ENCODE data around the gene SACS. TPM values are rescaled to one million over a fixed set of nuclear protein-coding genes. Genes with fewer than 3 reads are reported as not detected.
"Not testable (repeated sequence)": the region's sequence is repeated elsewhere in the genome, so short reads cannot be mapped to it uniquely, and the experiment has no call there.

Gene SACS
- total RNA-seq, 2 experiments from 2014 or later, result 27.4 to 30.9 TPM

DNA sequence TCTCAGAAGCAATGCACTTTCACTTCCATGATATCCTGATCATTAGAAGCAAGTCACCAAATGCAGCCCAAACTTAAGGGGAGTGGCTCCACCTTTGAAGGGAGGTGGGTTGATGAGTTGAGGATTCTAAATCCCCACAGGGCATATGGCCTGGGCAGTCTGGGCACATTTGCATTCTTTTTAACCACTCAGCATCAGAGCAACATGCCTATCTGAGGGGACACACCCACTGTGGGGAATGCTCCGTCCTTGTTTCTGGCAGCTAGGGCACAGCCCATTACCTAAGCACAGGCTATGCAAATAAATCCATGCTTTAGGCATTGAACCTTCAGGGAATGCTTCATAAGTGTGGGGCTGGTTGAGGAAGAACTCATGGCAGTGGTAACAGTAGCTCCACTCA, 12.3 kb upstream of the SACS start:
- H3K27me3 Mint-ChIP-seq, result no peaks in the 10 kb centered on the region
- H3K4me3 Mint-ChIP-seq, result no peak overlapping the region
- DNase-seq (no peak), ATAC-seq (ENCODE audit: low read depth) (no peak)
- no peaks in the 10 kb centered on the region for H3K9me3 Mint-ChIP-seq
- H3K4me1 Mint-ChIP-seq, result no peaks in the 10 kb centered on the region
- no peaks in the 10 kb centered on the region for H3K36me3 Mint-ChIP-seq
- POLR2A ChIA-PET, result no interaction called here
- H3K27ac Mint-ChIP-seq, result no peak overlapping the region

GRCh38 chr13:23443878-23444277, 10.4 kb upstream of the SACS start:
- ATAC-seq (ENCODE audit: low read depth), result no peak
- POLR2A ChIA-PET, result no interaction called here

DNA sequence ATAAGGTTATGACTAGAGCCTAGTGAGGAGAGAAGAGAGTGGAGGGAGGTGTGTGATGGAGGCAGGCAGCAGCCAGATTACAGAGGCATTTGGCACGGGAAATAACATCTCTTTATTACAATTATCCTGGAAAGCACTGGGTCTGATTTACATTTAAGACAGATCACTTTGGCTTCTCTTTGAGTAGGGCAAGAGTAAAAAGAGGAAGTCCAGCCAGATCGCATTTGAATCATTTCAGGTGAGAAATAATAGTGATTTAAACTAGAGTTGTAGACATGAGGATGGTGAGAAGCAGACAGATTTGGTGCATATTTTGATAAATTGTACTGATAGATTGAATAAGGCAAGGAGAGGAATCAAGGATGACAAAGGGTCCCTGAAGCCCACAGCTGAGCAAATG, 9.6 kb upstream of the SACS start:
- H3K4me3 Mint-ChIP-seq, result no peak overlapping the region
- POLR2A ChIA-PET, result no interaction called here
- H3K36me3 Mint-ChIP-seq, result no peaks in the 10 kb centered on the region
- H3K27me3 Mint-ChIP-seq, result no peaks in the 10 kb centered on the region
- DNase-seq (no peak), ATAC-seq (ENCODE audit: low read depth) (no peak)
- H3K9me3 Mint-ChIP-seq, result no peaks in the 10 kb centered on the region
- no peak overlapping the region for H3K27ac Mint-ChIP-seq
- no peaks in the 10 kb centered on the region for H3K4me1 Mint-ChIP-seq

More at GRCh38 chr13:23443878-23444277, 10.4 kb upstream of the SACS start:
- H3K36me3 Mint-ChIP-seq, result no peaks in the 10 kb centered on the region
- no peaks in the 10 kb centered on the region for H3K27me3 Mint-ChIP-seq
- H3K9me3 Mint-ChIP-seq, result no peaks in the 10 kb centered on the region
- no peaks in the 10 kb centered on the region for H3K4me1 Mint-ChIP-seq
- H3K27ac Mint-ChIP-seq, result no peak overlapping the region
- H3K4me3 Mint-ChIP-seq, result no peak overlapping the region
- no peak for DNase-seq

DNA sequence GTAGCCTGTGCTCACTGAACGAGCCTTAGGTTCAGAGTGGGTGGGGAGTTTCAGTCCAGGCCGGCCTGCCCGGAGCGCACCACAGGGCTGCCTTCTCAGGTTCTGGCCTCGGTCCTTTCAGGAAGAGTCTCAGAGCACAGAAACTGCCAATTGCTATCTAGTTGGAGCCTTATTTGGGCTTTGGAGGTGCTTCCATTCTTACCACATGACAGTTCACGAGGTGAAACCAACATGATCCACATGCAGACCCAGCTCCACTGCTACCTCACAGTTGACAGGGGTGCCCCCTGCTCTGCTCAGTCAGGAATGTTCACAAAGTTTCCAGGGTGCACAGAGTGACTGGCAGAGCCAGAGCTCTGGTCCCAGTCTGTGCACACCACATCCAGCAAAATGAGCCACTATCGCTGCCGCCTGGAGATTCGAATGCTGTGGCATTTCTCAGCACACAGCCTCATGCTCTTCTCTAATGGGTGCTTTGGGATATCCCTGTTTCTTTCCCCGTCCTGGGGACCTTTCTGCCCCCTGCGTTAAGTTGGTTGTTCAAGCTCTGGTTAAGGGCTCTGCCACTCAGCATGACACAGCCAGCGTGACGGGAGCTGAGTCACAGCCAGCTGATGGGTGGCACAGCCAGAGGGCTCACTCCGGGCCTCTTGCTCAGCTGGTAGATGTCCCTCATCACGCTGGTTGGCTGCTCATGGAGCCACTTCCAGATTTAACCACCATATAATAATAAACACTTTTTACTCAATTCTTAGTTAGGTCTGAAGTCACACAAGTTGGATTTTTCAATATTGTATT, 7.5 kb upstream of the SACS start:
- Mint-ChIP-seq H3K36me3 (no peaks in the 10 kb centered on the region), H3K27ac (no peak overlapping the region), H3K9me3 (no peaks in the 10 kb centered on the region), H3K4me3 (no peak overlapping the region), H3K4me1 (no peaks in the 10 kb centered on the region), H3K27me3 (peaks cover 3% of the 10 kb centered on the region)
- DNase-seq (no peak), ATAC-seq (ENCODE audit: low read depth) (no peak)
- POLR2A ChIA-PET, result no interaction called here

GRCh38 chr13:23440324-23440723, 6.8 kb upstream of the SACS start:
- H3K4me3 Mint-ChIP-seq; H3K4me1 Mint-ChIP-seq; H3K27ac Mint-ChIP-seq; DNase-seq; POLR2A ChIA-PET; H3K9me3 Mint-ChIP-seq; H3K27me3 Mint-ChIP-seq; ATAC-seq (ENCODE audit: low read depth); H3K36me3 Mint-ChIP-seq: not testable (repeated sequence)

GRCh38 chr13:23437916-23438315, 4.4 kb upstream of the SACS start:
- Mint-ChIP-seq H3K27me3 (peaks cover 23% of the 10 kb centered on the region), H3K27ac (no peak overlapping the region), H3K4me3 (no peak overlapping the region), H3K36me3 (no peaks in the 10 kb centered on the region), H3K4me1 (no peaks in the 10 kb centered on the region), H3K9me3 (no peaks in the 10 kb centered on the region)
- ATAC-seq (ENCODE audit: low read depth) (no peak), DNase-seq (no peak)
- POLR2A ChIA-PET, result no interaction called here

- DNase-seq, result no peak
- POLR2A ChIA-PET, result no interaction called here
- H3K4me1 Mint-ChIP-seq, result no peaks in the 10 kb centered on the region
- no peak overlapping the region for H3K27ac Mint-ChIP-seq
- no peak for ATAC-seq (ENCODE audit: low read depth)
- no peak overlapping the region for H3K4me3 Mint-ChIP-seq
- no peaks in the 10 kb centered on the region for H3K9me3 Mint-ChIP-seq
- H3K27me3 Mint-ChIP-seq, result peaks cover 31% of the 10 kb centered on the region
- no peaks in the 10 kb centered on the region for H3K36me3 Mint-ChIP-seq
Measured at GRCh38 chr13:23436680-23437079, 3.2 kb upstream of the SACS start.

GRCh38 chr13:23434491-23434890, 989 bp upstream of the SACS start:
- H3K27me3 Mint-ChIP-seq, result peaks cover 45% of the 10 kb centered on the region
- H3K27ac Mint-ChIP-seq, result no peak overlapping the region
- H3K9me3 Mint-ChIP-seq, result no peaks in the 10 kb centered on the region
- no peak for DNase-seq
- no peaks in the 10 kb centered on the region for H3K36me3 Mint-ChIP-seq
- no peaks in the 10 kb centered on the region for H3K4me1 Mint-ChIP-seq
- ATAC-seq (ENCODE audit: low read depth), result no peak
- no peak overlapping the region for H3K4me3 Mint-ChIP-seq
- POLR2A ChIA-PET, result no interaction called here

- ATAC-seq (ENCODE audit: low read depth), result no peak
- H3K27ac Mint-ChIP-seq, result no peak overlapping the region
- no peak overlapping the region for H3K4me3 Mint-ChIP-seq
Measured at GRCh38 chr13:23432626-23433025, 876 bp downstream of the SACS start.

DNA sequence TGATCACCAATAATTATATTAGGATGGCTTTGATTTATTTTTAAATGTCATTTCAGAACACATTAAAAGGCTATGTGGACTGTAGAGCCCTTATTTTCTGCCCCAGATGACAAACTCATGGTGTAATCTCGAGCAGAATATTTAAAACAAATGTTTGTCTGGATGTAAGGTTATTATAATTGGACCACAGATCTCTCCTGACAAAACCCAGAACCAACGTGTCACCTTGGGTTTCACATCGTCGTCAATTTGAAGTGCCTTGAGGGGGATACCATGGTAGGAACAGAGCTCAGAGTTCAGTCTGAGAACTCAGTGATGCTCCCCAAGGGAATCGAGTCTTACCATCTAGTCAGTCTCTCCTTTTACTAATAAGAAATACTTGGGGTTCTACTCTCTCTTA, 2.8 kb downstream of the SACS start:
- DNase-seq, result no peak
- ATAC-seq (ENCODE audit: low read depth), result no peak
- H3K4me1 Mint-ChIP-seq, result no peaks in the 10 kb centered on the region
- H3K4me3 Mint-ChIP-seq, result no peak overlapping the region
- H3K27me3 Mint-ChIP-seq, result peaks cover 53% of the 10 kb centered on the region
- H3K9me3 Mint-ChIP-seq, result no peaks in the 10 kb centered on the region
- H3K27ac Mint-ChIP-seq, result no peak overlapping the region
- H3K36me3 Mint-ChIP-seq, result no peaks in the 10 kb centered on the region
- POLR2A ChIA-PET, result no interaction called here

More at GRCh38 chr13:23432626-23433025, 876 bp downstream of the SACS start:
- Mint-ChIP-seq H3K27me3 (peaks cover 53% of the 10 kb centered on the region), H3K9me3 (no peaks in the 10 kb centered on the region), H3K4me1 (no peaks in the 10 kb centered on the region), H3K36me3 (no peaks in the 10 kb centered on the region)
- POLR2A ChIA-PET, result no interaction called here
- no peak for DNase-seq

GRCh38 chr13:23427881-23428528, 5.5 kb downstream of the SACS start:
- DNase-seq (no peak), ATAC-seq (ENCODE audit: low read depth) (no peak)
- Mint-ChIP-seq H3K36me3 (no peaks in the 10 kb centered on the region), H3K9me3 (no peaks in the 10 kb centered on the region), H3K4me1 (no peaks in the 10 kb centered on the region), H3K27ac (no peak overlapping the region), H3K27me3 (peaks cover 33% of the 10 kb centered on the region), H3K4me3 (no peak overlapping the region)
- POLR2A ChIA-PET, result no interaction called here

DNA sequence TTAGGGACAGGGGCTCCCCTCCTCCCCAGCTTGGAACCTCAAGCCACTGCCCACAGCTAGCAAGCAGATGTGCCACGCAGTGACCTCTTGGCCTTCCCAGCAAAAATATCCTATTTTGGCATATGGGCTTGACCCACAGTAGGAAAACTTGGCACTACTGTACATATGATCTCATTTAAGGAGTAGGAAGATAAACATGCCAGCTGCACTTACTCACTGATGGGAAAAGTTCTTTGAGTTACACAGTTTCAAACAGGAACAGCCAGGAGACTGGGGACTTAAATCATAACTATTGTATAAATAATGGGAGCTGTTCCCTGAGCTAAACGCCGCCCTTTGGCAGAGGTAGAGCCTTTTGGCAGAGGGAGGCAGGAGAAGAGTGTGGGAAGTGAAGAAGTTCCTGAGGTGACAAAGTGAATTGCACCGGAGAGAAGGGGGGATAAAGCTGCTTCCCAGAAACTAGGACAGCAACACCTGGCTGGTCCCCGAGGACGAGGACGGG, 6.1 kb downstream of the SACS start:
- POLR2A ChIA-PET, result no interaction called here
- H3K4me3 Mint-ChIP-seq, result no peak overlapping the region
- no peak for ATAC-seq (ENCODE audit: low read depth)
- no peaks in the 10 kb centered on the region for H3K36me3 Mint-ChIP-seq
- H3K27me3 Mint-ChIP-seq, result peaks cover 31% of the 10 kb centered on the region
- no peaks in the 10 kb centered on the region for H3K9me3 Mint-ChIP-seq
- no peak overlapping the region for H3K27ac Mint-ChIP-seq
- H3K4me1 Mint-ChIP-seq, result no peaks in the 10 kb centered on the region
- DNase-seq, result no peak

DNA sequence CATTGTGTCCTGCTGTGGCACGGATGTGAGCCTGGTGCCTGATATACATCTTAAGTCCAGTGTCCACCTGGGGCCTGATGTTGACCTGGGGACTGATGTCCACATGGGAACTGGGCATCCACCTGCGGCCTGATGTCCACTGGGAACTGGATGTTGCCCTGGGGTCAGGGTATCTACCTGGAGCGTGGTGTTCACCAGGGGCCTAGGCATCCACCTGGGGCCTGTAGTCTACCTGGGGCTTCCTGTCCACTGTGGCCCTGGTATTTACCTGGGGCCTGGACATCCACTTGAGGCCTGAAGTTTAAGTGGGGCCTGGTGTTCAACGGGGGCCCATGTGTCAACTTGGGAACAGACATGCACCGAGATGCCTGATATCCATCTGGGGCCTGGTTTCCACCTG, 11.9 kb downstream of the SACS start:
- no peak for DNase-seq
- POLR2A ChIA-PET, result no interaction called here
- no peak overlapping the region for H3K4me3 Mint-ChIP-seq
- H3K4me1 Mint-ChIP-seq, result no peaks in the 10 kb centered on the region
- no peak for ATAC-seq (ENCODE audit: low read depth)
- H3K27ac Mint-ChIP-seq, result no peak overlapping the region
- no peaks in the 10 kb centered on the region for H3K36me3 Mint-ChIP-seq
- no peaks in the 10 kb centered on the region for H3K9me3 Mint-ChIP-seq
- H3K27me3 Mint-ChIP-seq, result peaks cover 3% of the 10 kb centered on the region

Data from activated naive CD8-positive, alpha-beta T cell treated with anti-CD3 and anti-CD28 coated beads, Interleukin-2, amount 10 ng/mL, durations not matched to agents 7 days and 5 days (primary cell).